ENCODE data around the gene RFX5.

The RFX5 gene

DNA sequence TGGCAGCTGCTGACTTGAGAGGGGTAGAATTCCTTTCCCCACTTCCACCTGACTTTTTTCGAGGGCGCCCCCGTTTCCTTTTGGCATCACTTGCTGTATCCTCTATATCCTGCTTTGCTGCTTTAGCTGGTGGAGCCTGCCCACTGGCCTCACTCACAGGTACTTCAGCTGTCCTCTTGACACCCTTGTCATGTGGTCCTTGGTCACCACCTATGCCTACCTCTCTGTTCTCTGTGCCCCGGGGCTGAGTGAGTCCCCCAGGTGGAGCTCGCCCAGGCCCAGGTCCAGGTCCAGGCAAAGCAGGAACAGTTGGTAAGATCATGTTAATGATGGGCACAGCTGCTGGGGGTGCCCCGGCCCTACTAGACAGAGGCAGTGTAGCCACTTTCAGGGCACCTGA is 4.5 kb downstream of the RFX5 start:
- no peaks in the 10 kb centered on the region for H3K4me1 ChIP-seq

DNA sequence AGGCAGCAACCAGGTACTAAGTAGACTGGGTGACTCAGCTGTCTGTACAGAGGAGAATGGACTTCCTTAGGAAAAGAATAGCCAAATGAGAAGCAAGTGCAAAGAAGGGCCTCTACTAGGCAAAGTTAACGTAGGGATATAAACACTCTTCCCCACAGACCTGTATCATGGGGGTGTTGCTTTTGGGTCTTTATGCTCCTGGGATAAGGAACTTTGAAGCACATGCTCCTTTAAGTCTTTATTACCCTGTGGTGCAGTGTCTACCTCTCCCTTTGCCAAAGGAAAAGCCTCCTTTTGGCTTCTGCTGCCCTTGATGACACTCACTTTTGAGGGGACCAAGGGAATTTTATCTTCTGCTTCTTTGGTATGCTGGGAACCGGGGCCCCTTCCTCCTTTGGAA is 5.0 kb downstream of the RFX5 start:
- no peak overlapping the region for H3K4me2 ChIP-seq (ENCODE audit: low read length)
- no peaks in the 10 kb centered on the region for H3K4me1 ChIP-seq
- TF ChIP-seq, protein P1, sequence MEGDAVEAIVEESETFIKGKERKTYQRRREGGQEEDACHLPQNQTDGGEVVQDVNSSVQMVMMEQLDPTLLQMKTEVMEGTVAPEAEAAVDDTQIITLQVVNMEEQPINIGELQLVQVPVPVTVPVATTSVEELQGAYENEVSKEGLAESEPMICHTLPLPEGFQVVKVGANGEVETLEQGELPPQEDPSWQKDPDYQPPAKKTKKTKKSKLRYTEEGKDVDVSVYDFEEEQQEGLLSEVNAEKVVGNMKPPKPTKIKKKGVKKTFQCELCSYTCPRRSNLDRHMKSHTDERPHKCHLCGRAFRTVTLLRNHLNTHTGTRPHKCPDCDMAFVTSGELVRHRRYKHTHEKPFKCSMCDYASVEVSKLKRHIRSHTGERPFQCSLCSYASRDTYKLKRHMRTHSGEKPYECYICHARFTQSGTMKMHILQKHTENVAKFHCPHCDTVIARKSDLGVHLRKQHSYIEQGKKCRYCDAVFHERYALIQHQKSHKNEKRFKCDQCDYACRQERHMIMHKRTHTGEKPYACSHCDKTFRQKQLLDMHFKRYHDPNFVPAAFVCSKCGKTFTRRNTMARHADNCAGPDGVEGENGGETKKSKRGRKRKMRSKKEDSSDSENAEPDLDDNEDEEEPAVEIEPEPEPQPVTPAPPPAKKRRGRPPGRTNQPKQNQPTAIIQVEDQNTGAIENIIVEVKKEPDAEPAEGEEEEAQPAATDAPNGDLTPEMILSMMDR (IDR thresholded peaks at IDR 0.05), result no peak
- H3K36me3 ChIP-seq (ENCODE audit: control insufficient read depth, insufficient read depth, low read length), result no peaks in the 10 kb centered on the region
- H3K9me3 ChIP-seq (ENCODE audit: control insufficient read depth, low read length), result no peaks in the 10 kb centered on the region
- no peak overlapping the region for H3K4me3 ChIP-seq (ENCODE audit: low read depth, low read length)
- H3K27me3 ChIP-seq (ENCODE audit: control insufficient read depth, insufficient read depth, low read length), result no peaks in the 10 kb centered on the region
- H3K79me2 ChIP-seq, result no peaks in the 10 kb centered on the region
- no peak overlapping the region for H2AFZ ChIP-seq
- no peak overlapping the region for H3K9ac ChIP-seq
- H3K27ac ChIP-seq, result no peak overlapping the region

More for the DNA sequence above, 4.5 kb downstream of the RFX5 start:
- Histone ChIP-seq H3K9ac (no peak overlapping the region), H3K4me2 (ENCODE audit: low read length) (no peak overlapping the region), H3K36me3 (ENCODE audit: control insufficient read depth, insufficient read depth, low read length) (no peaks in the 10 kb centered on the region), H3K9me3 (ENCODE audit: control insufficient read depth, low read length) (no peaks in the 10 kb centered on the region), H3K27ac (no peak overlapping the region), H3K27me3 (ENCODE audit: control insufficient read depth, insufficient read depth, low read length) (no peaks in the 10 kb centered on the region), H3K4me3 (ENCODE audit: low read depth, low read length) (no peak overlapping the region), H3K79me2 (no peaks in the 10 kb centered on the region), H2AFZ (no peak overlapping the region)
- TF ChIP-seq, protein P1 (IDR thresholded peaks at IDR 0.05), result no peak

DNA sequence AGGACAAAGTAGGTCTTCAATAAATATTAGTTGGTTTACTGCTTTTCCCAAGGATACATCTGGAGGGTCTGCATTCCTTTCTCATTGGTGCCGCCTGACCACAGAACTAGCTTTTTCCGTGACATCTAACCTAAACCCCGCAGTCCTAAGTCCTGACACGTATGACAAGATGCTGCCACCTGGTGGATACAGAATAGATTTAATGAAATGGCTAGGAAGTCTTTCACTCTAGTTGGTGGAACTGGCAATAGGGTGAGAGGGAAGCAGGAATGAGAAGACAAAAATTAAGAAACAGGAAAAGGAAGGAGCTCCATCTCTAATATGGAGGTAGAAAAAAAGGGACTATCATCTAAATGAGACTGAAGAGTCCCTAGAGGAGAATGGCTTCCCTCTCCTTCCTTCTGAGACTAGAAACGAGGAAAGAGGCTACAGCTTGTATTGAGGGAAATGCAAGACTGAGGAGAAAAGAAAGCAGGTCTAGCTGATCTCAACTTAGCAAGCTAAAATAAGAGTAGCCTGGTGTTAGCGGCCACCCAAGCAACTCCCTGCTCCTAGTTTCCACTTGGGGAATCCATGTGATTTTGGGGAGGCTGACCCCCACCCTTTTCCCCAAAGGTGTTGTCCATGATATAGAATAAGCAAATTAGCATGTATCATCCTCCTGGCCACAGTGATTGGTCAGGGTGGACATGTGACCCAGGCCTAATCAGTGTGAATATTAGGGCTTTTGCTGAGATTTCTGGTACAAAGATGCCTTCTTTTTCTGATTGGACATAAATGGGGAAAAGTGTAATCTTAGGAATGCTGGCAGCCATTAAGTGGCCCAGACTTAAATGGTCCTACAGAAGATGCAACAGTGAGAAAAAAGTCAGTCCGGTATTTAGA is 5.9 kb downstream of the RFX5 start:
- TF ChIP-seq, protein P1 (IDR thresholded peaks at IDR 0.05), result peak; percentile 59
- Histone ChIP-seq H3K27me3 (ENCODE audit: control insufficient read depth, insufficient read depth, low read length) (no peaks in the 10 kb centered on the region), H3K4me3 (ENCODE audit: low read depth, low read length) (no peak overlapping the region), H3K27ac (no peak overlapping the region), H3K9ac (no peak overlapping the region), H3K36me3 (ENCODE audit: control insufficient read depth, insufficient read depth, low read length) (no peaks in the 10 kb centered on the region), H3K4me1 (no peaks in the 10 kb centered on the region), H3K79me2 (no peaks in the 10 kb centered on the region), H3K4me2 (ENCODE audit: low read length) (no peak overlapping the region), H2AFZ (no peak overlapping the region), H3K9me3 (ENCODE audit: control insufficient read depth, low read length) (no peaks in the 10 kb centered on the region)

DNA sequence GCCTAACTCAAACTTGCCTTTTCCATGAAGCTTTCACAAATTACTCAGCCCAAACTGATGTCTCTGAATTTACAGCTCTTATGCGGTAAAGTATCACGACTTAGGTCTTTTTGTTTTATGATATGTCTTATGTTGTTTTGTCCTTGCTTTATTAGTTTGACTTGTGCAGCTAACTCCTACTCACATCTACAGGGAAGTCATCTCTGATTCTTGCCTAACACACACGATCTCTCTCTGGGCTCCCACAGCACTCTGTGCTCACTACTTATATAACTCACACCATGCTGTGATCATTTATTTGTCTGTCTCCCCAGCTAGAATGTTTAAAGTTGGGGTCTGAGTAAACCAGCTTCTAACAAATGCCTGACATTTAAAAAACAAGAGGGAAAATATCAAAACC is 10.5 kb downstream of the RFX5 start:
- Histone ChIP-seq H3K79me2 (no peaks in the 10 kb centered on the region), H3K36me3 (ENCODE audit: control insufficient read depth, insufficient read depth, low read length) (no peaks in the 10 kb centered on the region), H3K27me3 (ENCODE audit: control insufficient read depth, insufficient read depth, low read length) (no peaks in the 10 kb centered on the region), H3K9me3 (ENCODE audit: control insufficient read depth, low read length) (no peaks in the 10 kb centered on the region), H3K27ac (no peak overlapping the region), H3K9ac (no peak overlapping the region), H2AFZ (no peak overlapping the region), H3K4me1 (no peaks in the 10 kb centered on the region), H3K4me2 (ENCODE audit: low read length) (no peak overlapping the region), H3K4me3 (ENCODE audit: low read depth, low read length) (no peak overlapping the region)
- TF ChIP-seq, protein P1 (IDR thresholded peaks at IDR 0.05), result no peak

DNA sequence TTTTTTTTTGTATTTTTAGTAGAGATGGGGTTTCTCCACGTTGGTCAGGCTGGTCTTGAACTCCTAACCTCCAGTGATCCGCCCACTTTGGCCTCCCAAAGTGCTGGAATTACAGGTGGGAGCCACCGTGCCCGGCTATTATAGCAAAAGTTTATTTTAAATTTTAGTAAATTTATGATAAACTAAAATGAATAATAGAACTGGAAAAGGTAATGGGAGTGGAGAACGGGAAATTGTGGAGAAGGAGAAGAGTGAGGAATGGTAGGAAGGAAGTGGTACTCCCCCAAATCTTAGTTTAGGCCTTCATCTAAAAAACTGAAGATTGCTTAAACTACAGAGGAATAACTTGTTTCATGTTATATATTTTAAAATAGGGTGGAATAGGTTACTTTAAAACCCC is 12.2 kb downstream of the RFX5 start:
- H3K27ac ChIP-seq, result no peak overlapping the region
- H3K4me1 ChIP-seq, result no peaks in the 10 kb centered on the region
- H3K9me3 ChIP-seq (ENCODE audit: control insufficient read depth, low read length), result no peaks in the 10 kb centered on the region
- H3K27me3 ChIP-seq (ENCODE audit: control insufficient read depth, insufficient read depth, low read length), result no peaks in the 10 kb centered on the region
- H3K4me3 ChIP-seq (ENCODE audit: low read depth, low read length), result no peak overlapping the region
- TF ChIP-seq, protein P1 (IDR thresholded peaks at IDR 0.05), result no peak
- no peaks in the 10 kb centered on the region for H3K79me2 ChIP-seq
- no peak overlapping the region for H2AFZ ChIP-seq
- H3K4me2 ChIP-seq (ENCODE audit: low read length), result no peak overlapping the region
- no peaks in the 10 kb centered on the region for H3K36me3 ChIP-seq (ENCODE audit: control insufficient read depth, insufficient read depth, low read length)
- no peak overlapping the region for H3K9ac ChIP-seq

Data from parathyroid adenoma (tissue), 2 donors.